CD1c-positive myeloid dendritic cell (primary cell): ENCODE measurements around the gene VPS8.

Source experiments
- DNase-seq: peaks from one replicate; pipeline ENCODE4 v3.0.0-alpha.2; 2016; ENCODE audit errors: extremely low spot score

Gene VPS8

DNA sequence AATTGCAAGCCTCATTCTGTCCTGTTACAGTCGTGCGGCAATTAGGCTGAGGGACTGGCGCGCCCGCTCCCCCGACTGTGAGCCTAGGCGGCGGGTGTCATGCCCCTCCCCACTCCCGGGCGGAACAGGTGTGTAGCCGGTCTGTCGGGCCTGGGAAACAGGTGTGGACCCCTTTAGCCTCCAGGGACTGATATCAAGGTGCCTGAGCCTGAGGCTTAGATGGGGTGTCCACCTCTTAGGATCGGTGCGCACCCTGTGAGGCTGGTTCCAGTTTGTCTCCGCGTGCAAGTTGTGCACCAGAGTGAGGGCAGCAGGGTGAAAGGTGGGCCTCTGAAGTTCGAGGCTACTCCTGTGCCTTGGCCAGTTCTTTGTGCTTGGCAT, 686 bp downstream of the VPS8 start:
- no peak for DNase-seq

DNA sequence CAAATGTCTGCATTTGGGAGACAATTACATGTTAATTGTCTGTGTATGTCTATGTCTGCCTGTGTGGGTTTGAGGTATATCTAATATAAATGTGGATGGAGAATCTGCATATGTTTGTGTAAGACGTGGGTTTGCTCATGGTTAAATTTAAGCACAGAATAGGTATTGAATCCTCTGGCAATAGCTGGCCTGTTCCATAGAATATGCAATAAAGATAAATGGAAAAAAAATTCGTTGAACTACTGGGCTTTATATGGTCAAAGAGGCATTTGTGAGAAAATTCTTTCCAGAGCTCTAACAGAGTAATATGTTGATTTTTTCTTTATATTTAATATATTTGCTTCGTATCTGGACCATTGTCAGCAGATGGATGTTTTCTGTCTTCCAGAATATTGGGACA, 1.4 kb downstream of the VPS8 start:
- DNase-seq, result no peak

- DNase-seq, result peak; percentile 57
Measured at GRCh38 chr3:184814214-184814613, 2.2 kb downstream of the VPS8 start.

- DNase-seq, result peak; percentile 24
Measured at GRCh38 chr3:184815046-184815930, 3.3 kb downstream of the VPS8 start.

- no peak for DNase-seq
Measured at GRCh38 chr3:184816614-184817013, 4.6 kb downstream of the VPS8 start.

DNA sequence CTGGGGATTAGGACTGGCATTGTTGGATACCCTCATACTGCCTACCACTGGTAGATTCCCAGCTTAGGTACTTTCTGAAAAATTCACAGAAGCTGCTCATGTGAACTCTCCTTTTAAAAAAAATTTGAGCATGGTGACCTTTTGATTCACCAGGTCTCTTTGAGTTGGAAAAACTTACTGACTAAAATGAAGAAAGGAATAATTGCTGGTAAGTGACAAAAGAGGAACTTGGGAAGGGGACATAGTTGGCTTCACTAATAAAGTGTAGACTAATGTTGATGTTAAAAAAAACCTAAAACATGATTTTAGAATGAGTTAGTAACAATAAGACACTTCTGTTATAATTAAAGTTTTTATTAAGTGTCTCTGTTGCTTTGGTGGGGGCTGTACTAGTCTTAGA, 8.6 kb downstream of the VPS8 start:
- no peak for DNase-seq

DNA sequence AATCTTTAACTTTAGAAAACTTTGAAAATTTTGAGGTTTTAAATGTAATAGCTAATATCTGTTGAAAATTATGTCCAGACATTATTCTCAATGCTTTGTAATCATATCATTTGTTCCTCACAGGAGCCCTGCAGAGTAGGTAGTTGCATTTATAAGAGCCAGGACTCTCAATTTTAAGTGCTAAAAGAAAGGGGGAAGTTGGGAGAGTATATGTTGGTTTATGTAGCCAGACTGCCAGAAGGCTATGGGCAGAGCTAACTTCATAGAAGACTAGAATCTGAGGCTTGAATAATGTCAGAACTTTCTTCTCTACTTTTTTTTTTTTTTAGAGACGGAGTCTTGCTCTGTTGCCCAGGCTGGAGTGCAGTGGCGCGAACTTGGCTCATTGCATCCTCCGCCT, 9.1 kb downstream of the VPS8 start:
- DNase-seq, result no peak

DNA sequence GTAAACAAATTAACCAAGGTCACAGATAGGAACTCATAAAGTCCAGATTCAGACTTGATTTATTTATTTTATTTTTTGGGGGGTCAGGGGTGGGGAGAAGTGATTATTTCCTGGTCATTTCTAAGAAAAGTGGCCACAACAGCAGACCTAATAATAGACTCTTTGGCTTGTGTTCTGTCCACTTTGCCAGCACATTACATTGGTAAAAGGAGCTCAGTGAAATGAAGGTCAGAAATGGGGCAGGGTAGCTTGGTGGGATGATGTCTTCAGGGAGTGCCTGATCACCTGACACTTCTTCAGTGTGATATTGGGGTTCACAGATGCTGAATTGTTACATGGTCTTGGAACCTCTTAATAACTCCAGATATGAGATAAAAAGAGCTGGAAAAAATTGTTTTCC, 10.1 kb downstream of the VPS8 start:
- no peak for DNase-seq

- no peak for DNase-seq
Measured at GRCh38 chr3:184822654-184823053, 10.7 kb downstream of the VPS8 start.

DNA sequence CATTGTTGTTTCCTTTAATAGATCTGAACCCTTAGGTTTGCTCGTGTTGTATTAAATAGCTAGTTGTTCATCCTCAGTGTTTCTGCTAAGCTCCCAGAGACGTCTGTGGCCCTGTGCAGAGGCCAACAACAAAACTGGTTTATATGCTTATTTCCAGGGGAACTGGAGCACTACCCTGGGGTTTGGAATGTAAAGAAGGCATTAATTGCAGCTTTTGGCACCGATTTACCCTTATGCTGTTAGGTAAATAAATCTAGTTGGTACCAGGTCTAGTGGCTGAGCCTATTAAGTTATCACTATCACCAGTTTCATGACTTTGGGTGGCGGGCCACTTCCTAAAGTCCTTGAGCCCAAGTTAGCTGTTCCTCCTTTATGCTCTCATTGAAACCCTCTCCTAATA, 12.0 kb downstream of the VPS8 start:
- DNase-seq, result no peak

DNA sequence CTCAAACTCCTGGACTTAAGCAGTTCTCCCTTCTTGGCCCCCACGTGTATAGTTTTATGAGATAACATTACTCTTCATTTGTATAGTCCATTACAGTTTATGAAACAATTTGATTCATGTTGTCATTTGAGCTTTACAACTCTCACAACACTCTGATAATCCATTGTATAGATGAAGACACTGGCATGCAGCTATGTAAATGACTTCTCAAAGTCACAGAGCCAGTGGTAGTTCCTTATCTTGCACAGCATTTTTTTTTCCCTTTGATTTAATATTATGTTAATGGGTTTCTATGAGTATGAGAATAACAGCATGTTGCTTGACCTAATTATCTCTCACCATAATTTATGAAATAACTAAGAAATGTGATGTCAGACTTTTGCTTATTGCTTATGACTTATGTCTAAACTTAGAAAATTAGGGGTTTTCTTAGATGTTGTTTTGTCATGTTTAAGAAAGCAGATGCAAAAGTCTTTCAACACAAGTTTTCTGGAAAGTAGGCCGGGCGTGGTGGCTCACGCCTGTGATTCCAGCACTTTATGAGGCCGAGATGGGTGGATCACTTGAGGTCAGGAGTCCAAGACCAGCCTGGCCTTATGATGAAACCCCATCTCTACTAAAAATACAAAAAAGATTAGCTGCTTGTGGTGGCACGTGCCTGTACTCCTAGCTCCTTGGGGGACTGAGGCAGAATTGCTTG, 13.3 kb downstream of the VPS8 start:
- DNase-seq, result no peak

GRCh38 chr3:184827572-184827971, 15.6 kb downstream of the VPS8 start:
- DNase-seq, result no peak

DNA sequence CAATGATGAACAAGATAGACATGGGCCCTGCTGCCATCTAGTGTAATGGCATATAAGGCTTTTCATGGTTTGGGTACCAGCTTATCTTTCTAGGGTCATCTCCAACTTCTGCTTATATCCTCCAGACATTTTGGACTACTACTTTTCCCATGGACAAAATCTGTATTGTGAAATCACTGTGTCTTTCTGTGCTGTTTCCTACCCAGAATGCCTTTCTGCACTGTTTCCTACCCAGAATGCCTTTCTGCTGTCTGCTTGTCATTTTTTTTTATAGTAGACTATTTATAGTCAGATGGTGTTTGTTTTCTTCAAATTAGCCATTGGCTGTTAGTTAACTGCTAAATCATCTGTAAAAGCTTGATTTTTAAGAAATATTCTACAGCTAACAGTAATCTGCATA, 20.1 kb downstream of the VPS8 start:
- no peak for DNase-seq

DNA sequence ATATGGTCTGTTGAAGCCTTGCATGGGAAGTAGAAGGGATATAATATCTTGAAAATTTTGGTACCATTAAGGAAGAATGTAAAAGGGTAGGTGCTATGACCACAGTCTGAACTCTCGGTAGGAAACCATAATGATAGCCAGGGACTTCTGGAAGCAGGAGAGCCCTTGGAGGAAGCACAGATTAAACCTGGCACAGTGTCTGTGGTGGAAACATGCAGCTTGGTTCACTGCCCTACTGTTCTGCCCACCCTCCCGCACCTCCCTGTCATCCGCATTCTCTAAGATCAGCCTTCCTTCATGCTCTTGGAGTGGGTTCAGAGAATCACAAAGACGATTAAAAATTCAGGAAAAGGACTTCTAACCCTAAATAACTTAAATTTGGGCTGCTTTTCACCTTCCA, 20.9 kb downstream of the VPS8 start:
- no peak for DNase-seq

DNA sequence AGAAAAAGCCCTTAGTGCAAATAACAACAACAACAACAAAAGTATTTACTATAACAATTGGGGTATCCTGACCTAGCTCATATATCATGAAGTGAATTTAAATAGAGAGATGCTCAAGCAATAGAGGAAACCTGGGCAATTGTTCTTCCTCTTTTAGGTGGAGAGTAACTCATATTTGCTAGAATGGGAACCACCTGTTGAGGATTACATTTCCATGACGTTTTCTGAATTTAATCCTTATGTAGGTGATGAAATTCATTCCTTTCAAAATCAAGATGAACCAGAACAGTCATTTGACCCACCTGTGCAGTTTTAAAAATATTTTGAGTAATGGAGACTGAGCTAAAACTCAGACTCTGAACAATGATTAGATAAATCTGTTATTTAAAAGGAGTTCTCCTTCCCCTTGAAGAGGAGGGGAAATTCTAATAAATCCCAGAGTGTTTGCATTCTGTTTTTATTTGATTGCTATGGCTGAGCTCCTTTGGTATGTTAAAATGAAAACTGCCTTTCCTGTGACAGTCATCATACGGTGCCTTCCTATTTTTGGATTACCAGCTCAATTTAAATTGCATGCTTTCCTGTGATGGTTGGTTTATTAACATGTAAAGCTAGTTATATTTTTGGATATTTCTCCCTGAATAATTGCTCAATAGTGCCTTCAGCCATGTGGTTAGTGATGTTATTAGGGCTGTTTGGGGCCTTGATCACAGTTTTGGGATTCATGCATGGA, 24.3 kb downstream of the VPS8 start:
- no peak for DNase-seq

DNA sequence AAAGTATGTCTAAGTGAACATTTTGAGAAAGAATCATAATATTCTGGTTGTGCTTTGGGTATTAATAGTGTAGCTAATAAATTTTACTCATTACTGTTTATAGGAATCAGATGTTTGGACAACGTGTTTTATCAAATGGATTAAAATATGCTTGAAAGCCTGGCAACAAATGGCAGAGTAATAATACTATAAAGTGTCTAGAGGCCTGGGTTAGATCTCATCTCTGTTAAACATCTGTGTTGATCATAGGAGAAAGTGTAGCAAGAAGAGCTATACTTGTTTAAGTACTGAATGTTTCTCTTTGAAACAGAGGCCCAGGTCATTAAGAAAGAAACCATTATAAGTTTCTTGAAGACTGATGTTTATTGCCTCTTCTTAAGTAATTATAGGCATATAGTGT, 30.5 kb downstream of the VPS8 start:
- DNase-seq, result no peak

- DNase-seq, result no peak
Measured at GRCh38 chr3:184845819-184846218, 33.9 kb downstream of the VPS8 start.

DNA sequence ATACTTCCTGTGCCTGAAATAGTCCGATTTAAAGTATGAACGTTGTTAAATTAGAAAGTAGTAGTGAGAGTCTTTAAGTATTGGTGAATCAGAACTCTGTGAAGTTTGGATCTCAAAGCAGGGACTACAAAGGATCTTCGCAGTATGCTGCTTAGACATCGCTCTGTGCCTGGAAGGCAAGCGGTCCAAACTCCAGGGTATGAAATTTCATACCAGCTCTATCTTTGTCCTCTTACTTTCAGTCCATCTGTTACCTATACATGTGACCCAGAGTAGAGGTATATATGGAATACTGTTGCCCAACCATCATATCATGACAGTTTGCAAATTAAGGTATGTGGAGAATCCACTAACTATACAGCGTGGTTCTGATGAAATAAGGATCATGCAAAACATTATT, 34.5 kb downstream of the VPS8 start:
- DNase-seq, result no peak

DNA sequence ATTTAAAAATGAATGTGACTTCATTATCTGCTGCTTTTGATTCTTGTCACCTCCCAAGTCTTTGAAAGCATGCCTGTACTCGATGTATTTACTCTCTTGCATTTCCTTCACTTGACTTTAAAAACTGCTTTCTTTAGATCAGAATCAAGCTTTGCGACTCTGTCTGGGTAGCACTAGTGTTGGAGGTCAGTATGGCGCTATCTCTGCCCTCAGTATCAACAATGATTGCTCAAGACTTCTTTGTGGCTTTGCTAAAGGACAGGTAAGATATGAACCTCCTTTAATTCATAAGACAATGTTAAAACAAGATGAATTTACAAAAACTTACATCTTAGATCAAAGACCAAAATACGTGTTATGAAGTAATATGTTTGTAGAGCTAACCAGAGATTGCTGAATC, 37.0 kb downstream of the VPS8 start:
- DNase-seq, result no peak

DNA sequence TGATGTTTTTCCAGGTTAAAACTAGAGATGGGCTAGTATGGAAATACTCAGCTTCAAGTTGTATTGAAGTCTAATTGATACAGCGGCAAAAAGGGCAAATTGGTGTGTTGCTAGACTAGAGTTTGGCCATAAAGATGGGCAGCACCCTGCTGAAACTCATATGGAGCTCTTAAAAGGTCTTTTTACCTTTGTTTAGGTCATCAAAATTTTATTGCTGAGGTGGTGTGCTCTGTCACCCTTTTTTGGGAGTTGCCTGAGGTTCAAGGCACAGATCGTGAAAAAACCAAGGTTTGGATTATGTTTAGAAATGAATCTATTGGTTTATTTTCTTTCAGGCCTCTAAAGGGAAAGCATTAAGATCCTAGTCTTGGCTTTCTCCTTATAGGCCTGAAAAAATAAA, 38.2 kb downstream of the VPS8 start:
- DNase-seq, result no peak

DNA sequence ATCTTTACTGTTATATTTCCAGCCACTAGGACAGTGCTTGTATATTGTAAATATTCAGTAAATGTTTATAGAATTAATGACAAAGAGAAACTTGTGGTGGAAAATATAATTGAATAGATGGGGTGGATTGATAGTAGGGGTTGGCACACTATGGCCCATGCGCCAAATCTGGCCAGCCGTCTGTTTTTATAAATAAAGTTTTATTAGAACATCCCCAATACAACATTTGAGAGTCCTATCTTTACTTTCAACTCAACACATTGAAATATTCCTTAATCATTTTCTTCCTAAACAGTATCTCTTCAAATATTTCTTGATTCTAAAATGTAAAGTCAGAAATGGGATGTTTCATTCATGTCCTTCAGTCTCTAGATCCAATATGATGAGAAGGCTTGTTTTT, 45.1 kb downstream of the VPS8 start:
- DNase-seq, result no peak

DNA sequence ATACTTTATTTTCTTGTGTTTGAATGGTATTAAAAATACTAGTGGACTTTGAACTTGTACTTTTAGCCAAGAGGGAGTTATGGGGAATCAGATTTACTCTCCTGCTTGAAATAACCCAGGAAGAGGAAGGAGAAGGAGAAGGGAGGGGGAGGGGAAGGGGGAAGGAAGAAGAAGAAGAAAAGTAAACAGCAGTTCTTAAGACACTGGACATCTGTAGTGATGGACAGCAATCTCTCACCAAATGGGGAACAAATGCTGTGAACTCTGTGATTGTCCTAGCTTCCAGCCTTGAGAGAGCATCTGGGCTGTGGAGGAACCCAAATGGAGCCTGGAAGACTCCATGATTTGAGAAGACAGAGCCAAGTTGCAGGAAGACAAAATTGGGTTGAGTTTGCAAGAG, 52.0 kb downstream of the VPS8 start:
- no peak for DNase-seq

GRCh38 chr3:184868477-184868876, 56.5 kb downstream of the VPS8 start:
- DNase-seq, result no peak
